ENCODE measurements around the gene CPD. TPM values are rescaled to one million over a fixed set of nuclear protein-coding genes. Genes with fewer than 3 reads are reported as not detected.

The CPD gene
- 19.9 to 34.4 TPM (median 30.4 TPM) in 5 replicates for total RNA-seq (2022; extraction: Qiagen RNA extraction; ENCODE audit: low read depth)

DNA sequence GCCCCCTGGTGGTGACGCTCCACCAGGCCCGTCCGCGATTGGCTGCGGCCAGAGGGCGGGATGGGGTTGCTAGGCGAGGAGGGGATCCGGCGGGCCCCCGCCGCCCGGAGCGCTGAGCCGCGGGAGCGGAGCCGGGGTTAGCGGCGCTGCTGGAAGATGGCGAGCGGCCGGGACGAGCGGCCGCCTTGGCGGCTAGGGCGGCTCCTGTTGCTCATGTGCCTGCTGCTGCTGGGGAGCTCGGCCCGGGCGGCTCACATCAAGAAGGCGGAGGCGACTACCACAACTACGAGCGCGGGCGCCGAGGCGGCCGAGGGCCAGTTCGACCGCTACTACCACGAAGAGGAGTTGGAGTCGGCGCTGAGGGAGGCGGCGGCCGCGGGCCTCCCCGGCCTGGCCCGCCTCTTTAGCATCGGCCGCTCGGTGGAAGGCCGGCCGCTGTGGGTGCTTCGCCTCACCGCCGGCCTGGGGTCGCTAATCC is at the start of gene CPD:
Gene CPD (plus strand): TSS at position 103 of the 478 bp plus-strand sequence. CDS start 54 bp downstream, at position 157.

DNA sequence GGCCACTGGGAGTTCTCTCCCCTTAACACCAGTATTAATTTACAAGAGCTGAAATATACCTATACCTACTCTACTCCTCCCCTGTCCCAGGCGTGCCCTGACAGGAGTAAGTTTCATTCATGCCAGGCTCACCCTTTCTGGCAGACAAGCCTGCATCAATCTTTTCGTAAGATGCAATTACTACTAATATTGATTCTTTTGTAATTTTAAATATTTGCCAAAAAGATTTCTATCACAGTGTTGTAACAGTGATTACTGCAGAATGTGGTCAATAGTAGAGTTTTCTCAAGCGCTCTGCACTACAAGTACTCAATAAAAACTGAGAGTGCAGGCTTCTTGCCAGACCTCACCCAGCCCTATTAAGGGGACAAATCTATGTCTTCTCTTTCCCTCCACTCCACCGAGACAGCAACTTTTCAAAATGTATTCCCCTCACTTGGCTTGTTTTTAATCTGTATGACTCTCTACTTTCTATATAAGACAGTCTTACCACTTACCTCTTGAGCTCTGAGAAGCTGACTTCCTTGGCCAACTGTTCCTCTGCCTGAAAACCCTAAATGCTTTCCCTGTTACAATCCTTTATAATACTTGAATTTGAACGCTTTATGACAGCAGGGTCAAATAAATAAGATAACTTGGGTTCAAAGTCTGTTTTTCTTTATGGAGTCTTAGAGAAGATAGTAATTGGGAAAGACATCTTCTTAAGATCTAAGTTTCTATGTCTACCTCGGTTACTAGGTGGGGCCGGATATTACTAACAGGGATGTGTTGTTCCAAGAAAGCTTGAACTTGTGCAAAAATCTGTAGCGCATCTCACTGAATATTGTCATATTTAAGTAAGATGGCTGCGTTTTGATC is 45.0 kb upstream of the CPD start, which contains the start of gene TMIGD1:
Gene TMIGD1 (minus strand): TSS at position 555 of the 858 bp plus-strand sequence. CDS start 1,924 bp downstream, outside the sequence.

DNA sequence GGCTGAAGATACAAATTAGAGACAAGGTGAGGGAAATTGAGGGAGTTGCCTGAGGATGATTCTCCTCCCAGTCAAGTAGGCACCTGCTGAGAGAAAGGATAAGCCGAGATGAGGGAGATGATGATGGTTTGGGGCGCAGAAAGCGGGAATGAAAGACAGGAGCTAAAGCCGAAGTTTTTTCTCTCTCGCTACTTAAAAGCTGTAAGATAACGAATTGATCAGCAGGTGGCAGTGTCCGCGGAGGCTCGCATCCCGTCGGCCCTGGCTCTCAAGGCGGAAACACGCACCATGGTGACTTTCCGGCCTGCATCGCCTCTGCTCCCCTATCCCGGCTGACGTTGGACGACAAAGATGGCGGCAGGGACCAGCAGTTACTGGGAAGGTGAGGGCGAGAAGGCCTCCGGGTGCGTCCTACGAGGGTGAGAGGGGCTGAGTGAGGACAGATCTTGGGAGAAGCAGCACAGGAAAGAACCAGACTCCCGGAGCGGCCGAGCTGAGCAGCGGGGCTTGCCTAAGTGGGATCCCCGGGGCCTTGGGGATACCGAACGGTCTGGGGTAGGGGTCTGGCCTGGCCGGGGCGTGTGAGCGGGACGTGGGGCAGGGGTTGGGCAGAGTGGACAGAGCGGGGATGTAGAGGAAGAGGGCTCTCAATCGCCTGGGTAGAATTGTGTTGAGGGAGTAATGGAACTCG is 98.5 kb downstream of the CPD start, which contains the start of gene GOSR1:
Gene GOSR1 (plus strand): TSS at position 326 of the 691 bp plus-strand sequence. CDS start 26 bp downstream, at position 352.

Other genes with a start within 250 kb of the CPD start
- 0.02 to 0.05 TPM in 2 of 5 replicates, not detected in the others for gene SLC6A4, start 143.2 kb upstream of the CPD start, total RNA-seq (2022; extraction: Qiagen RNA extraction; ENCODE audit: low read depth)
- 42.7 to 47.5 TPM (median 45.9 TPM) in 5 replicates for gene BLMH, start 87.0 kb upstream of the CPD start, total RNA-seq (2022; extraction: Qiagen RNA extraction; ENCODE audit: low read depth)
- gene TMIGD1, start 44.9 kb upstream of the CPD start, total RNA-seq (2022; extraction: Qiagen RNA extraction; ENCODE audit: low read depth) = not detected in 5 replicates
- gene GOSR1, start 98.5 kb downstream of the CPD start, total RNA-seq (2022; extraction: Qiagen RNA extraction; ENCODE audit: low read depth) = 32.2 to 46.9 TPM (median 39.2 TPM) in 5 replicates

Data from A549 treated with GW870086 at 1 μM for 4 hours (cell line).